RWPE2 (cell line): ENCODE measurements around the gene TENT4A.

Source experiments
- ATAC-seq: fragments of 200-7000 bp; cut with Tn5 transposase; 3 replicates; pipeline ENCODE4 v1.9.1; 2021; ENCODE audit warnings: low read depth
- DNase-seq: peaks from one replicate; pipeline ENCODE4 v3.0.0-alpha.2; 2020; ENCODE audit warnings: low spot score
- H3K27ac ChIP-seq: fragments of 450-650 bp; 2 replicates; pipeline ENCODE4 v1.5.1; 2017; ENCODE audit warnings: mild to moderate bottlenecking; ENCODE audit not compliant: poor library complexity, severe bottlenecking
- H3K27me3 ChIP-seq: fragments of 250-450 bp; sonication (Bioruptor Pico); 2 replicates; pipeline ENCODE4 v1.5.1; 2021; ENCODE audit warnings: mild to moderate bottlenecking, moderate library complexity; ENCODE audit not compliant: insufficient read depth, poor library complexity, severe bottlenecking
- H3K36me3 ChIP-seq: fragments of 250-450 bp; sonication (Bioruptor Pico); 2 replicates; pipeline ENCODE4 v1.5.1; 2020; ENCODE audit warnings: low read depth, mild to moderate bottlenecking, moderate library complexity
- H3K4me1 ChIP-seq: fragments of 250-450 bp; sonication (Bioruptor Pico); 2 replicates; pipeline ENCODE4 v1.5.1; 2021; ENCODE audit warnings: mild to moderate bottlenecking, moderate library complexity; ENCODE audit not compliant: insufficient read depth, poor library complexity, severe bottlenecking
- H3K4me3 ChIP-seq: fragments of 250-450 bp; sonication (Bioruptor Pico); 2 replicates; pipeline ENCODE4 v1.5.1; 2021; ENCODE audit warnings: mild to moderate bottlenecking, moderate library complexity; ENCODE audit not compliant: severe bottlenecking
- H3K9me3 ChIP-seq: fragments of 250-450 bp; sonication (Bioruptor Pico); 2 replicates; pipeline ENCODE4 v1.5.1; 2021; ENCODE audit warnings: mild to moderate bottlenecking, moderate library complexity; ENCODE audit not compliant: severe bottlenecking
- TF ChIP-seq, protein P1 (sequence below): fragments of 450-650 bp; IDR thresholded peaks from one replicate; pipeline ENCODE4 v1.5.1; 2017; ENCODE audit warnings: mild to moderate bottlenecking, moderate library complexity; ENCODE audit not compliant: poor library complexity, severe bottlenecking

The TENT4A gene

DNA sequence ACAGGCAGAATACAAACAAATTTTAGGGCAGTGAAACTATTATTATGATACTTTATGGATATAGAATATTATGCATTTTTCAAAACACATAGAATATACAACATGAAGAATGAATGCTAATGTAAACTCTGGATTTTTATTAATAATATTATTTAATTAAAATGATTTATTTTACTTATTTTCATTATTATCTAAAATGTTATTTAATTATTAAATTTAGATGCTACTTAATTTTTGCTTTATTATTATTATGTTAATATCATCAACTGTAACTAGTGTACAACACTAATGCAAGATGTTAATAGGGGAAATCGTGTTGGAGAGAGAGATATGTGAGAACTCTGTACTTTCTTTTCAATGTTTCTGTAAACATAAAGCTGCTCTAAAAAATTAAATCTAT, 39.3 kb upstream of the TENT4A start:
- ATAC-seq (no peak), DNase-seq (no peak)
- no peaks in the 10 kb centered on the region for H3K9me3 ChIP-seq
- no peak overlapping the region for H3K4me3 ChIP-seq
- H3K4me1 ChIP-seq = no peaks in the 10 kb centered on the region
- no peak overlapping the region for H3K27ac ChIP-seq
- H3K36me3 ChIP-seq = no peaks in the 10 kb centered on the region; the same call in 1 of the 2 replicates
- no peaks in the 10 kb centered on the region for H3K27me3 ChIP-seq
- TF ChIP-seq, protein P1, sequence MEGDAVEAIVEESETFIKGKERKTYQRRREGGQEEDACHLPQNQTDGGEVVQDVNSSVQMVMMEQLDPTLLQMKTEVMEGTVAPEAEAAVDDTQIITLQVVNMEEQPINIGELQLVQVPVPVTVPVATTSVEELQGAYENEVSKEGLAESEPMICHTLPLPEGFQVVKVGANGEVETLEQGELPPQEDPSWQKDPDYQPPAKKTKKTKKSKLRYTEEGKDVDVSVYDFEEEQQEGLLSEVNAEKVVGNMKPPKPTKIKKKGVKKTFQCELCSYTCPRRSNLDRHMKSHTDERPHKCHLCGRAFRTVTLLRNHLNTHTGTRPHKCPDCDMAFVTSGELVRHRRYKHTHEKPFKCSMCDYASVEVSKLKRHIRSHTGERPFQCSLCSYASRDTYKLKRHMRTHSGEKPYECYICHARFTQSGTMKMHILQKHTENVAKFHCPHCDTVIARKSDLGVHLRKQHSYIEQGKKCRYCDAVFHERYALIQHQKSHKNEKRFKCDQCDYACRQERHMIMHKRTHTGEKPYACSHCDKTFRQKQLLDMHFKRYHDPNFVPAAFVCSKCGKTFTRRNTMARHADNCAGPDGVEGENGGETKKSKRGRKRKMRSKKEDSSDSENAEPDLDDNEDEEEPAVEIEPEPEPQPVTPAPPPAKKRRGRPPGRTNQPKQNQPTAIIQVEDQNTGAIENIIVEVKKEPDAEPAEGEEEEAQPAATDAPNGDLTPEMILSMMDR = no peak

DNA sequence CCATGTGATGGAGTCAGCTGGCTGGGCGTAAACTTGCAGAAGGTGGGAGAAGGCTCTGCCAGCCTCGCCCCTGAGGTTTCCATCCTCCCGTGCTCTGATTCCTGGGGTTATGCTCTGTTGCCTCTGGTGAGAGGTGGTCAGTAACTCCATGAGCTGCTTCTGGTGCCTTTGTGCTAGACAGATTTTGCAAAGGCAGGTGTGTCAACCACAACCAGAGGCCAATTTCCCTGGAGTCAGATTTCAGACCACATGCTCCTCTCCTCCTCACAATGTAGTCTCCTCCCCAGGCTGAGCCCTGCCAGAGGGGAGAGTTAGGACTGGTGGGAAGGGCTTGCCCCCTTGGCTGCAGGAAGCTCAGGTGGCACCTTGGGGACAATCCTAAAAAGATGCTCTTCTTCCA, 38.8 kb upstream of the TENT4A start:
- Histone ChIP-seq H3K27ac (no peak overlapping the region), H3K4me1 (no peaks in the 10 kb centered on the region), H3K27me3 (no peaks in the 10 kb centered on the region), H3K36me3 (no peaks in the 10 kb centered on the region; the same call in 1 of the 2 replicates), H3K4me3 (no peak overlapping the region), H3K9me3 (no peaks in the 10 kb centered on the region)
- DNase-seq (no peak), ATAC-seq (no peak)
- TF ChIP-seq, protein P1 = no peak

DNA sequence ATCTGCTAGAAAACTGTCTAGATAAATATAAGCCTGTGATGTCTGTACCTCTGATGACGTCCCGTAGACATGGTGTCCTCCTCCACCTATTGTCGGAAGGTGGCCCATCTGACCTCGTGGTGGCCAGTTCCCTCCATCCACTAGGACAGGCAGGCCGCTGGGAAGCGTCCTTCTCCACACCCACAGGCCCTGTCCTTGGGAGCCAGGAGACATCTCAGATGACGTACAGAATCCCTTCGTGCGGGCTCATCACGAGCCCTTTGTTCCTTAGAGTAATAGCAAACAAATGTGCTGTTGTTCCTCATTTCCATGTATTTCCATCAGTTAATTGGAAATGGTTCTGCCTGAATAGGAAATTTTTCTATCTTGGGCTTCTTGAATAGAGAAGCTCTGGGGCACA, 38.3 kb upstream of the TENT4A start:
- H3K27me3 ChIP-seq = no peaks in the 10 kb centered on the region
- TF ChIP-seq, protein P1 = no peak
- DNase-seq = no peak
- no peak overlapping the region for H3K4me3 ChIP-seq
- no peak overlapping the region for H3K27ac ChIP-seq
- ATAC-seq = no peak
- H3K36me3 ChIP-seq = no peaks in the 10 kb centered on the region
- no peaks in the 10 kb centered on the region for H3K4me1 ChIP-seq
- H3K9me3 ChIP-seq = no peaks in the 10 kb centered on the region

DNA sequence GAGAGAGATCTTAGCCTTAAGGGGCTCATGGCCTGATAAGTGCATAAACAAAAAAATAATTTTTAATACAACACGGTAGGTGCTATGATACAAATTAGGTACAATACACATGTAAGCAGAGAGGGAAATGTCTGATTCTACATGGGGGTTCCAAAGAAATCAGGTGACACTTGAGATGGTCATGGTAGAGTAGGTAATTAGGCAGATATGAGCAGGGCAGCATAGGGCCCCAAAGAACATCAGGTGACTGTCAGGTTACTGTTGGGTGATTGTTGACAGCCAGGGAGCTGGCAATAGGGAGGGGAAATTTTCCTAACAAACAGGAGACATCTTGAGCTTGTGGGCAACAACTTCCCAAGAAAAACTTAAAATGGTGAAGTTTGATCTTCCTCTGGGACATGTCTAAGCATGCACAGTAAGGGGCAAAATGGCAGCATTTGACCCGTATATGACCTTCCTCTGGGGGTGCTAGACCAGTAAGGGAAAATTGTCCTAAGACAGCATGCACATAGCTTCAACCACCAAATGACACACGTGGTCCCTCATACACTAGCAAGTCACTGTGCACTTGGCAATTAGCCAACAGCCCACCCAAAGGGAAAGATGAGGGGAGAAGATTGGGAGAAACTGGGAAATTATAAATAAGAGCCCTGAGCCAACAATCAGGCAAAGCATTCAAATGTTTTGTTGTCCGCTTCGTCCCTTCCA, 37.3 kb upstream of the TENT4A start:
- H3K9me3 ChIP-seq = no peaks in the 10 kb centered on the region
- H3K27me3 ChIP-seq = no peaks in the 10 kb centered on the region
- ATAC-seq (no peak), DNase-seq (no peak)
- TF ChIP-seq, protein P1 = no peak
- no peaks in the 10 kb centered on the region for H3K36me3 ChIP-seq
- H3K27ac ChIP-seq = no peak overlapping the region
- H3K4me1 ChIP-seq = no peaks in the 10 kb centered on the region
- H3K4me3 ChIP-seq = no peak overlapping the region

DNA sequence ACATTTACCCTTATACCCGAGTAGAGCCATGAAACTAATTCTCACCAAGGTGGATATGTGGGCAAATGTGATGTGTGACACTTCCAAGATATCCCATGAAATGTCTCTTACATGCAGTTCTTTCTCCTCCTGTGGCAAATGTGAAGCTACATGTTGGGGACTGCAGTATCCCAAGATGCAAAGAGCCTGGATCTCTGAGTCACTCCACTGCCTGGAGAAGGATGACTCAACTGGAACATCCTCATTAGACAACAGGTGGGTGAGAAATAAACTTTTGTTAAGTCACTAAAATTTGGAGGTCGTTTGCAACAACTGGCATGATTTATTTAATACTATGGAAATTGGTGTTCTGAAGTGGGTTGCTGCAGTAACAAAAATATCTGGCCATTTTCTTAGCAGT, 36.5 kb upstream of the TENT4A start:
- Histone ChIP-seq H3K9me3 (no peaks in the 10 kb centered on the region), H3K4me1 (no peaks in the 10 kb centered on the region), H3K27me3 (no peaks in the 10 kb centered on the region), H3K4me3 (no peak overlapping the region), H3K36me3 (no peaks in the 10 kb centered on the region), H3K27ac (no peak overlapping the region)
- ATAC-seq (peak; percentile 80), DNase-seq (no peak)
- TF ChIP-seq, protein P1 = no peak
